ENCODE measurements around the gene GPR151. TPM values are rescaled to one million over a fixed set of nuclear protein-coding genes. Genes with fewer than 3 reads are reported as not detected.

GPR151 gene
- polyA plus RNA-seq, 1 donor (not counting 4 experiments of a cell fraction or from before 2014, with no cell fraction given) = not detected

DNA sequence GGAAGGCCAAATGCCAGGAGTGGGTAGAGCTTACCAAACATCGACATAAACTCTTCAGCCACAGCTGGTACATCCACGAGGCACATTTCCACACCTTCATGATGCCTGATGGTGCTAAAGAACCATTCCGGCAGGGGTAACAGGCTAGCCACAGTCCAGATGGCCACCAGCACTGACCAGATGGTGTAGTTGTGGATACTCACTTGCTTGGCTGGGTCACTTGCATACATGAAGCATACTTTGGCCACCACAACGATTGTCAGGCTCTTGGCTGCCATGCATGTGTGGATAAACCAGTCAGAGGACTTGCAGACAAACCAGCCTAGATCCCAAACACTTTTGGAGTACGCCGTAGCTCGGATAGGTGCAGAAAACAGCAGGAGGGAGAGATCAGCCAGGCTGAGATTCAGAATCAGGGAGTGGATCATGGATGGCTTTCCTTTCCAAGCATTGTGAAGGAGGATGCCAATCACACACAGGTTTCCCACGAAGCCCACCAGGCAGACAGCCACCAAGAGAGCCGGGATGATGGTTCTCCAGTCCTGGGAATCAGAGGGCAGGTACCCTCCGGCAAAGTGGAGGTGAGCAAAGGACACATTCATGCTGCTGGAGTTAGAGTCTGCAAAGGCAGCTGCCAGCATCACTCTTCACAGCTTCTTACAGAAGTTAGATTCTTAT lies 378 bp downstream of the GPR151 start:
- no peak overlapping the region for H3K27ac ChIP-seq (ENCODE audit: control insufficient read depth, insufficient read depth, low read length)
- H3K4me1 ChIP-seq (ENCODE audit: control insufficient read depth, extremely low read depth, insufficient read depth, low read length) = no peaks in the 10 kb centered on the region
- no peaks in the 10 kb centered on the region for H3K79me2 ChIP-seq (ENCODE audit: control insufficient read depth, insufficient read depth, low read length)
- H3K9ac ChIP-seq (ENCODE audit: control insufficient read depth, extremely low read depth, insufficient read depth, low read length) = no peak overlapping the region
- H4K20me1 ChIP-seq (ENCODE audit: control insufficient read depth, extremely low read depth, insufficient read depth, low read length) = no peaks in the 10 kb centered on the region
- H3K27me3 ChIP-seq (ENCODE audit: control insufficient read depth, extremely low read depth, insufficient read depth, low read length) = no peaks in the 10 kb centered on the region
- TF ChIP-seq, protein P1, sequence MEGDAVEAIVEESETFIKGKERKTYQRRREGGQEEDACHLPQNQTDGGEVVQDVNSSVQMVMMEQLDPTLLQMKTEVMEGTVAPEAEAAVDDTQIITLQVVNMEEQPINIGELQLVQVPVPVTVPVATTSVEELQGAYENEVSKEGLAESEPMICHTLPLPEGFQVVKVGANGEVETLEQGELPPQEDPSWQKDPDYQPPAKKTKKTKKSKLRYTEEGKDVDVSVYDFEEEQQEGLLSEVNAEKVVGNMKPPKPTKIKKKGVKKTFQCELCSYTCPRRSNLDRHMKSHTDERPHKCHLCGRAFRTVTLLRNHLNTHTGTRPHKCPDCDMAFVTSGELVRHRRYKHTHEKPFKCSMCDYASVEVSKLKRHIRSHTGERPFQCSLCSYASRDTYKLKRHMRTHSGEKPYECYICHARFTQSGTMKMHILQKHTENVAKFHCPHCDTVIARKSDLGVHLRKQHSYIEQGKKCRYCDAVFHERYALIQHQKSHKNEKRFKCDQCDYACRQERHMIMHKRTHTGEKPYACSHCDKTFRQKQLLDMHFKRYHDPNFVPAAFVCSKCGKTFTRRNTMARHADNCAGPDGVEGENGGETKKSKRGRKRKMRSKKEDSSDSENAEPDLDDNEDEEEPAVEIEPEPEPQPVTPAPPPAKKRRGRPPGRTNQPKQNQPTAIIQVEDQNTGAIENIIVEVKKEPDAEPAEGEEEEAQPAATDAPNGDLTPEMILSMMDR (optimal IDR thresholded peaks at IDR 0.05 in 1 of 3, IDR thresholded peaks at IDR 0.05 in 1 of 3, conservative IDR thresholded peaks at IDR 0.05 in 1 of 3; ENCODE audit: extremely low read depth in 1 of 3, insufficient read depth in 2 of 3, low read length in 3 of 3) = no peak
- no peak for TF ChIP-seq EZH2 (IDR thresholded peaks at IDR 0.05; ENCODE audit: low read length)
- dilution Hi-C loops (cut with MboI; ENCODE audit: extremely low pct_ligation_motif_present, low sequenced_read_pairs) = no loop called here
- H3K9me3 ChIP-seq (ENCODE audit: control insufficient read depth, low read depth, low read length) = no peaks in the 10 kb centered on the region
- no peak overlapping the region for H2AFZ ChIP-seq (ENCODE audit: control insufficient read depth, low read length)
- no peaks in the 10 kb centered on the region for H3K9me1 ChIP-seq (ENCODE audit: control insufficient read depth, extremely low read depth, insufficient read depth, low read length)
- no peak overlapping the region for H3K4me3 ChIP-seq (ENCODE audit: control insufficient read depth in 2 of 3, extremely low read depth in 1 of 3, insufficient read depth in 2 of 3, low read depth in 1 of 3, low read length in 3 of 3)
- H3K36me3 ChIP-seq (ENCODE audit: control insufficient read depth in 2 of 2, extremely low read depth in 1 of 2, insufficient read depth in 2 of 2, low read length in 2 of 2) = peaks cover 3 to 5% of the 10 kb centered on the region in 2 experiments
- FAIRE-seq (no peak), DNase-seq (ENCODE audit: low read depth, low spot score) (no peak)
- no peak overlapping the region for H3K4me2 ChIP-seq (ENCODE audit: control insufficient read depth, extremely low read depth, insufficient read depth, low read depth, low read length)

DNA sequence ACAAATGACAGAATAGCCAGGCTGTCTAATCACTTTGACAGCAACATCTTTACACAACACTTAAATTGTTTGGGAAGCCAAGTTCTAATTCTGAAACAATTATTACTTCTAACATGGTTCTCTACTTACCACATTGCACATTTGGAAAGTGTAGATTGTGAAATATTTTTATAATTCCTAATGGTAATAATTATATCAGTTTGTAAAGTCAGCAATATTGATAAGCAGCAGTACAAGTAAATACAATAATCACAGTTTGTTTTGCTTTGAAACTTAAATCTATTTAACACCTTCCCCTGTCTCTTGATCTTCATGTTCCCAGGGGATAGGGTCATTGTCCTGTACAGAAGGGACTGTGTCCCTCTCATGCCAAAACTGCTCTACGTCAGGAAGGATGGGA lies 1.4 kb downstream of the GPR151 start:
- Histone ChIP-seq H3K4me2 (ENCODE audit: control insufficient read depth, extremely low read depth, insufficient read depth, low read depth, low read length) (no peak overlapping the region), H3K9me1 (ENCODE audit: control insufficient read depth, extremely low read depth, insufficient read depth, low read length) (no peaks in the 10 kb centered on the region), H3K36me3 (ENCODE audit: control insufficient read depth in 2 of 2, extremely low read depth in 1 of 2, insufficient read depth in 2 of 2, low read length in 2 of 2) (peaks cover 3 to 15% of the 10 kb centered on the region in 2 experiments), H2AFZ (ENCODE audit: control insufficient read depth, low read length) (no peak overlapping the region), H3K9me3 (ENCODE audit: control insufficient read depth, low read depth, low read length) (no peaks in the 10 kb centered on the region), H3K9ac (ENCODE audit: control insufficient read depth, extremely low read depth, insufficient read depth, low read length) (no peak overlapping the region), H3K27ac (ENCODE audit: control insufficient read depth, insufficient read depth, low read length) (no peak overlapping the region), H3K79me2 (ENCODE audit: control insufficient read depth, insufficient read depth, low read length) (no peaks in the 10 kb centered on the region), H4K20me1 (ENCODE audit: control insufficient read depth, extremely low read depth, insufficient read depth, low read length) (no peaks in the 10 kb centered on the region), H3K4me1 (ENCODE audit: control insufficient read depth, extremely low read depth, insufficient read depth, low read length) (no peaks in the 10 kb centered on the region), H3K27me3 (ENCODE audit: control insufficient read depth, extremely low read depth, insufficient read depth, low read length) (no peaks in the 10 kb centered on the region), H3K4me3 (ENCODE audit: control insufficient read depth in 2 of 3, extremely low read depth in 1 of 3, insufficient read depth in 2 of 3, low read depth in 1 of 3, low read length in 3 of 3) (no peak overlapping the region)
- dilution Hi-C loops (cut with MboI; ENCODE audit: extremely low pct_ligation_motif_present, low sequenced_read_pairs) = no loop called here
- no peak for DNase-seq (ENCODE audit: low read depth, low spot score)
- TF ChIP-seq, protein P1 (optimal IDR thresholded peaks at IDR 0.05 in 1 of 3, IDR thresholded peaks at IDR 0.05 in 1 of 3, conservative IDR thresholded peaks at IDR 0.05 in 1 of 3; ENCODE audit: extremely low read depth in 1 of 3, insufficient read depth in 2 of 3, low read length in 3 of 3) = no peak
- TF ChIP-seq EZH2 (IDR thresholded peaks at IDR 0.05; ENCODE audit: low read length) = no peak
- no peak for FAIRE-seq
